Measurements from ENCODE around the gene TCF4.
A peak's percentile ranks its signal among the peaks of the same experiment; 100 is the strongest.

Gene TCF4

DNA sequence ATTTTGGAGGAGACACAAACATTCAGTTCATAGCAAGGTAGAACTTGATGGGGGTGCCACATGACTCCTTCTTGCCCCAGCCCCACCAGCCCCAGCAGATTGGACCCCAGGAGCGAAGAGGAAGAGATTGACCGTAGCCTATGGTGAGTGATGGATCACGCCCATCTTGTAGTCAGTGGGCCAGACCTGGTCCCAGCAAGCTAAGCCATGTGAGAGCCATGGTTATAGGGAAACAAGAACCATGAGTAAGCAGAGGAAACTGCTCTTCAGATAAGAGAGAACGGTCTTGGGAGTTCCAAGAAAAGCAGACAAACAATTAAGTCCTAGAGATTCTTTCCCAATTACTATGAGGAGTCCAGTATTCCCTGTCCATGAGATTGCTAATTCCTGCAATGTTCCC lies 4.6 kb upstream of the TCF4 start:
- ATAC-seq (no peak), DNase-seq (ENCODE audit: low spot score in 2 of 2) (no peak)
- Mint-ChIP-seq H3K4me3 (no peak overlapping the region), H3K27ac (no peak overlapping the region), H3K4me1 (peaks cover 7% of the 10 kb centered on the region), H3K36me3 (no peaks in the 10 kb centered on the region), H3K9me3 (peaks cover 2% of the 10 kb centered on the region)

GRCh38 chr18:55592106-55592505 lies 4.1 kb upstream of the TCF4 start:
- no peak overlapping the region for H3K27ac Mint-ChIP-seq
- no peaks in the 10 kb centered on the region for H3K36me3 Mint-ChIP-seq
- peaks cover 7% of the 10 kb centered on the region for H3K4me1 Mint-ChIP-seq
- no peak overlapping the region for H3K4me3 Mint-ChIP-seq
- no peak for DNase-seq (ENCODE audit: low spot score in 2 of 2)
- ATAC-seq, result no peak
- peaks cover 2% of the 10 kb centered on the region for H3K9me3 Mint-ChIP-seq

- Mint-ChIP-seq H3K27ac (no peak overlapping the region), H3K36me3 (no peaks in the 10 kb centered on the region), H3K4me1 (peaks cover 7% of the 10 kb centered on the region), H3K4me3 (peak overlapping the region; percentile 72), H3K9me3 (peaks cover 2% of the 10 kb centered on the region)
- DNase-seq (ENCODE audit: low spot score in 2 of 2) (peak; percentile 30 to 62), ATAC-seq (peak; percentile 81)
These were observed 1.8 kb upstream of the TCF4 start for GRCh38 chr18:55589625-55590291.

DNA sequence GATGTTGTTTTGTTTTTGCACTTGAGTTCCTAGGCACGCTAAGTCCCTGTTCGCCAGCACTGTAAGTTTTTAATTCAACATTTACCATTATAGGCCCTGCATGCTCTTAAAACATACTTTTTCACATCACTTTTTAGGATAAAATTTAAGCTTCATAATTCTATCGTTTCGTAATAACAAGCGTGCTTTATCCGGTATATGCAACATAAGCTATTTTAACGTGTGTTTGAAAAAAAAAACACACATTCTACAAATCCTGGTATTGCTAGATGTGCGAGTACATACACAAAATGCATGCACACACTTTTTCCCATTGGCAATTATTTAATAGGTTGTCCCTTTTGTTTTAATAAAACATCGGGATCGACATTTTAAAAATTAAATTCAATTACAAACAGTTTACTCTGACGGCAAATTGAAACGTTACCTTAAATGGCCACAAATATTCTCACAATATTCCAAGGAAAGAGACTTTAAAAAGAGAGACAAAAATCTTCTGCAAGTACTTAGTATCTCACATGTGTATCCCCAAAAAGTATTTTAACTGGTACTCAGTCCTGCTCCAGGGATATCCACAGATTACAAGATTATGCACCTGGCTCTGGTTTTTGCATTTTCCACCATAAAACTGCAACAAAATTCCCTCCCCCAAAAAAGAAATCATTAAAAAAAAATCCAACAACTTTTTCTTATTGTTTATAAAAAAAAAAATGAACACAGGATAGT lies 1.0 kb upstream of the TCF4 start:
- ATAC-seq (no peak), DNase-seq (ENCODE audit: low spot score in 2 of 2) (no peak)
- H3K4me3 Mint-ChIP-seq, result peak overlapping the region; percentile 72
- no peak overlapping the region for H3K27ac Mint-ChIP-seq
- peaks cover 2% of the 10 kb centered on the region for H3K9me3 Mint-ChIP-seq
- H3K4me1 Mint-ChIP-seq, result peaks cover 7% of the 10 kb centered on the region
- H3K36me3 Mint-ChIP-seq, result no peaks in the 10 kb centered on the region

DNA sequence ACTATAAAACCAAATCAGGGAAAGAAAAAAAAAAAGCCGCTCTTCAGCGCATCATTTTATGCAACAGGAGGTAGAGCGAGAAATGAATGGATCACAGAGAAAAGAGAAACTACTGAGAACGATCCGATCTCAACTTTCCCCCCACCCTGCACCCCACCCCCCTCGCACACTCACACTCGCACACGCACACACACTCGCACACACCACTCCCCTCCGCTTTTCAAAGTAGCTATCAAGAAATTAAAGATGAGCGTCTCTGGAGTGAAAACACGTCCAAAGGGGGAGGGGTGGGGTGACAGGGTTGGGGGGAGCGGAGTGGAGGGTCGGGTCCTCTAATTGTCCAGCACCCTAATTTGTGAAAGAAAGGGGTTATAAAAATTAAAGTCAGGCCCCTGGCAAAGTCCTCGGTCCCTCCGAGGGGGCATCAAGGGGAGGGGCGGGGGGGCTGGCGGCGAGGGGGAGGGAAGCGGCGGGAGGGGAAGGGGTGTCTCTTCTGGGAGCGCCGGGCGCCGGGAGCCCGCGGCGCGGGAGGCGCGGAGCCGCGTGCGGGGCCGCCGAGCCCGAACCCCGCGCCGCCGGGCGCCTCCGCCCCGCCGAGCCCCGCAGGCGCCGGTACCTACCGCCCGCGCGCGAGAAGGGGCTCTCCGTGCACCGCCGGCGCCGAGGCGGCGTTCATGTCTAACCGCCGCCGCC lies 428 bp downstream of the TCF4 start:
- DNase-seq (ENCODE audit: low spot score in 2 of 2) (no peak), ATAC-seq (peak; percentile 58)
- H3K36me3 Mint-ChIP-seq, result no peaks in the 10 kb centered on the region
- peaks cover 2% of the 10 kb centered on the region for H3K9me3 Mint-ChIP-seq
- peaks cover 7% of the 10 kb centered on the region for H3K4me1 Mint-ChIP-seq
- H3K4me3 Mint-ChIP-seq, result peak overlapping the region; percentile 72
- no peak overlapping the region for H3K27ac Mint-ChIP-seq

DNA sequence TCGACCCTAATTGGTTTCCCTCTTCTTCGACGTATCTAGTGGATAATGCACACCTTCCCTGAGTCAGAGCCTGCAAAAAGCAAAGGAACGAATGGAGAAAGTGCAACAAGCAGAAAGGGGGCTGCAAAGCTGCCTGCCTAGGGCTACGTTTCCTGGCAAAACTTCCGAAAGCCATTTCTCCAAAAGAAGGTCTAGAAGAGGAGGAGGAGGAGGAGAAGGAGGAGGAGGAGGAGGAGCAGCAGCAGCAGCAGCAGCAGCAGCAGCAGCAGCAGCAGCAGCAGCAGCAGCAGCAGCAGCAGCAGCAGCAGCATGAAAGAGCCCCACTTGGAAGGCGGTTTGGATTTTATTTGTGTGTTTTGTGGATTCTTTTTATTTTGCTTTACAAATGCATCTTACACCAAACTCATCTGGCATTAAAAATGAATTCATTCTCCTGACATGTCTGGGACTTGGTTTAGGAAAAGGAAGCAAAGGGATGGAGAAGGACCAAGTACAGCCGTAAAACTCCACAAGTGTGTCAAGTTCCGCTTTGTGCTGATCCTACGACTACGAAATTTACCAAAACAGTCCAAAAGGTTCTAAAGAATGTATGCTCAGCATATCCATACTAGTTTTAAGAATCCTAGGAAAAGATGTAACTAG lies 2.0 kb downstream of the TCF4 start:
- ATAC-seq (no peak), DNase-seq (ENCODE audit: low spot score in 2 of 2) (no peak)
- no peak overlapping the region for H3K27ac Mint-ChIP-seq
- peaks cover 2% of the 10 kb centered on the region for H3K9me3 Mint-ChIP-seq
- no peaks in the 10 kb centered on the region for H3K36me3 Mint-ChIP-seq
- peaks cover 7% of the 10 kb centered on the region for H3K4me1 Mint-ChIP-seq
- H3K4me3 Mint-ChIP-seq, result peak overlapping the region; percentile 59

- H3K4me1 Mint-ChIP-seq, result peaks cover 7% of the 10 kb centered on the region
- H3K36me3 Mint-ChIP-seq, result no peaks in the 10 kb centered on the region
- no peak for DNase-seq (ENCODE audit: low spot score in 2 of 2)
- H3K4me3 Mint-ChIP-seq, result no peak overlapping the region
- H3K9me3 Mint-ChIP-seq, result peaks cover 2% of the 10 kb centered on the region
- ATAC-seq, result no peak
- no peak overlapping the region for H3K27ac Mint-ChIP-seq
These were observed 2.7 kb downstream of the TCF4 start for GRCh38 chr18:55585065-55585919.

- DNase-seq (ENCODE audit: low spot score in 2 of 2), result no peak
- no peak for ATAC-seq
- Mint-ChIP-seq H3K36me3 (no peaks in the 10 kb centered on the region), H3K4me3 (no peak overlapping the region), H3K27ac (no peak overlapping the region), H3K9me3 (peaks cover 2% of the 10 kb centered on the region), H3K4me1 (peaks cover 7% of the 10 kb centered on the region)
These were observed 3.8 kb downstream of the TCF4 start for GRCh38 chr18:55584201-55584600.

DNA sequence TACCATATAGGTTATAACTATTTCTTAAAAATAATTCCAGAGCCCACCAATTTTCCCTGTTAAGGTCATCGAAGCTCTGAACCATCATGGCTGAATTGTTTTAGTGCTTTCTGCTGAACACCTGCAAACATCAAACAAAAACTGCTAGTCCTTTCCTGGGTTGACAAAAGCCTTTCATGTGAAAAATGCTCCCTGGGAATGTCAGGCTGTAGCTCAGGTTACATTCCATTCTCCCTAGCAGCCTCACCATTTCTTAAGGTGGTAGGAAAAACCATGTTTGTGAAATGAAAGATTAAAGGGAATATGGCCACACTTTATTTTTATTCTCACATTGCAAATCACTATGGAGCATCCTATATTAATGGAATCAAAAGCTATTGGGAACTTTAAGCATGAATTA lies 5.7 kb downstream of the TCF4 start:
- Mint-ChIP-seq H3K27ac (no peak overlapping the region), H3K36me3 (no peaks in the 10 kb centered on the region), H3K4me1 (no peaks in the 10 kb centered on the region), H3K9me3 (no peaks in the 10 kb centered on the region), H3K4me3 (no peak overlapping the region)
- no peak for DNase-seq (ENCODE audit: low spot score in 2 of 2)
- no peak for ATAC-seq

DNA sequence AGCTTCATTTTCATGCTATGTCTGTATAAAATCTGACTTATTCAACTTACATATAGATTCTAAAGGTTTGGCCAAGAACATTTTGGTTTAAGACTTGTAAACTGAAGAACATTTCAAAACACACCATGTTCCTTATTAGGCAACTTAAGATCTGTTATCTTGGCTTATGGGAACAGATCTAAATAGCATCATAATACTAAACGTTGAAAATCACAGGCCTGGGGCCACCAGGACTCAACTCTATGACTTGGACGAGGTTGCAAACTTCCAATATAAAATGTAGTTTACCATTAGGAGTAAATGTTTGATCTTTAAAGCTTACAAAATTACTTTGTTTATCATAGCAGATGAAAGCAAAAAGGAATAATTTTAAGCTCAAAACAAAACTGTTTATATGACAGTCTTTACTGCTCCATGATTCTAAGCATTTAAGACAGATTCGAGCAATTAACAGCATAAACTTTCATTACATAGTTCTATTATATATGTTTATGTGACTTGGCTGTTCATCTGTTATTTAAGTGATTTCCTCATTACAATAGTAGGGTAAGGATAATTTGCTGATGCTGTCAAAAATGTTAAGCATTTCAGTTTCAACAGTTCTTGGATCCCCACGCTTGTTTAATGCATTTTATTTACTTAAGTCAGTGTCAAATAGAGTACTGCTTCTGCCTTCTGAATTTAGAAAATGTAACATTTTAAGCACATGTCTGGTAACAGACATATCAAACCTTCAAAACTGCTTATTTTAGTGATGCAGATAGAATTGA lies 8.3 kb downstream of the TCF4 start:
- ATAC-seq, result no peak
- no peak for DNase-seq (ENCODE audit: low spot score in 2 of 2)
- H3K27ac Mint-ChIP-seq, result no peak overlapping the region
- no peak overlapping the region for H3K4me3 Mint-ChIP-seq
- H3K36me3 Mint-ChIP-seq, result no peaks in the 10 kb centered on the region
- no peaks in the 10 kb centered on the region for H3K4me1 Mint-ChIP-seq
- no peaks in the 10 kb centered on the region for H3K9me3 Mint-ChIP-seq

- DNase-seq (ENCODE audit: low spot score in 2 of 2) (no peak), ATAC-seq (no peak)
- H3K36me3 Mint-ChIP-seq, result no peaks in the 10 kb centered on the region
- no peaks in the 10 kb centered on the region for H3K4me1 Mint-ChIP-seq
- H3K9me3 Mint-ChIP-seq, result no peaks in the 10 kb centered on the region
- H3K27ac Mint-ChIP-seq, result no peak overlapping the region
- no peak overlapping the region for H3K4me3 Mint-ChIP-seq
These were observed 10.0 kb downstream of the TCF4 start for GRCh38 chr18:55577812-55578539.

DNA sequence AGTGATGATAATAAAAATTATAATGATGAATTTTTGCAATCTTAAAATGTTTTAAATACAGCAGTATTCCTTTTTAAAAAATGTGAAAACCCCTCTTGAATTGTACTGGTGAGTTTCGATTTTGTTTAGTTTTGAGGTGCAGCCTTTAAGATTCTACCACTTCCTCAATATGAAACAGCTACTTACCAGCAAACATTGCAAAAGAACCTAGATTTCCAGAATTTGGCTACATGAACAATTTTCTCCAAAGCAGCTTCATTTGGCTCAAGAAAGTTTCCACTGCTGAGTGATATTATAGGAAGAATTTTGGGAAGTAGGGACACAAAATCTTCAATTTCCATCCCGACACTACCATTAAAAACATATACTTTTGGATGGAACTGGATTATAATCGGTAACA lies 12.0 kb downstream of the TCF4 start:
- Mint-ChIP-seq H3K9me3 (no peaks in the 10 kb centered on the region), H3K4me3 (no peak overlapping the region)
- no peak for ATAC-seq

GRCh38 chr18:55575066-55575465 lies 12.9 kb downstream of the TCF4 start:
- Mint-ChIP-seq H3K4me3 (no peak overlapping the region), H3K4me1 (no peaks in the 10 kb centered on the region), H3K9me3 (peaks cover 2% of the 10 kb centered on the region), H3K27ac (no peak overlapping the region), H3K36me3 (no peaks in the 10 kb centered on the region)
- ATAC-seq (no peak), DNase-seq (ENCODE audit: low spot score in 2 of 2) (no peak)

More for the DNA sequence above, 12.0 kb downstream of the TCF4 start:
- Mint-ChIP-seq H3K36me3 (no peaks in the 10 kb centered on the region), H3K27ac (no peak overlapping the region), H3K4me1 (no peaks in the 10 kb centered on the region)
- DNase-seq (ENCODE audit: low spot score in 2 of 2), result no peak

- no peak overlapping the region for H3K27ac Mint-ChIP-seq
- ATAC-seq (no peak), DNase-seq (ENCODE audit: low spot score in 2 of 2) (no peak)
These were observed 14.6 kb downstream of the TCF4 start for GRCh38 chr18:55573386-55573785.

More at GRCh38 chr18:55573386-55573785, 14.6 kb downstream of the TCF4 start:
- Mint-ChIP-seq H3K9me3 (peaks cover 2% of the 10 kb centered on the region), H3K36me3 (no peaks in the 10 kb centered on the region), H3K4me1 (no peaks in the 10 kb centered on the region), H3K4me3 (no peak overlapping the region)

Measured in stimulated activated effector memory CD8-positive, alpha-beta T cell treated with anti-CD3 and anti-CD28 coated beads, Interleukin-12 subunit alpha, Interleukin-12 subunit beta, amount 100 ng/mL, for 72 hours (primary cell).